A549 (cell line): ENCODE results near the gene BCAT1. TPM values are rescaled to one million over a fixed set of nuclear protein-coding genes. Genes with fewer than 3 reads are reported as not detected.
A peak's percentile ranks its signal among the peaks of the same experiment; 100 is the strongest.

Experiments
- ATAC-seq, 2 experiments: fragments of 200-7000 bp in 1 of 2; fragments of >200 bp in 1 of 2; cut with Nextera tagmentation in 1 of 2; cut with Tn5 transposase in 1 of 2; 3 replicates each; pipeline versions ENCODE4 v1.8.0 to v1.9.1; 2018 to 2020; ENCODE audit warnings: mild to moderate bottlenecking in 1 of 2, moderate library complexity in 1 of 2
- CTCF ChIA-PET: fragments of 300-600 bp; sonication (Branson Sonifier 250); formaldehyde crosslinking; extraction: SDS; loops from one replicate; lab custom pipeline; 2021; ENCODE audit warnings: antibody characterized with exemption, inconsistent platforms; lab: Yijun Ruan, JAX
- POLR2A ChIA-PET: fragments of 350-600 bp; formaldehyde crosslinking; extraction: SDS; loops from one replicate; lab custom pipeline; 2021; ENCODE audit warnings: antibody characterized with exemption, inconsistent platforms; lab: Yijun Ruan, JAX
- DNase-seq, 2 experiments: peaks; one replicate each; pipeline versions ENCODE4 v3.0.0 to v3.0.0-alpha.2; 2011 to 2016; ENCODE audit warnings: low read depth in 1 of 2, low spot score in 1 of 2
- FAIRE-seq: peaks from 2 replicates; lab custom pipeline; 2011; peaks lifted over from hg19 to GRCh38; lab: Jason Lieb, UNC
- H3K27ac ChIP-seq, 2 experiments: fragments of >200 bp; sonication (Bioruptor Twin); formaldehyde crosslinking; 3 replicates each; pipeline ENCODE4 v1.5.1; 2016 to 2017
- H3K4me1 ChIP-seq: fragments of >200 bp; sonication (Bioruptor Twin); formaldehyde crosslinking; 3 replicates; pipeline ENCODE4 v1.6.1; 2016
- H3K4me2 ChIP-seq: fragments of >200 bp; sonication (Bioruptor Twin); formaldehyde crosslinking; 3 replicates; pipeline ENCODE4 v1.6.1; 2016
- H3K4me3 ChIP-seq: fragments of >200 bp; sonication (Bioruptor Twin); formaldehyde crosslinking; 3 replicates; pipeline ENCODE4 v1.5.1; 2016
- H3K9me3 ChIP-seq: fragments of >200 bp; sonication (Bioruptor Twin); formaldehyde crosslinking; 3 replicates; pipeline ENCODE4 v1.6.1; 2016
- CBX2 ChIP-seq: fragments of 200-600 bp; sonication (generic); IDR thresholded peaks from 2 replicates; pipeline ENCODE4 v1.6.1; 2016; ENCODE audit warnings: low read depth, mild to moderate bottlenecking, borderline replicate concordance
- CBX8 ChIP-seq: fragments of 200-600 bp; sonication (generic); IDR thresholded peaks from 2 replicates; pipeline ENCODE4 v1.6.1; 2016
- CHD4 ChIP-seq: fragments of 200-600 bp; sonication (generic); IDR thresholded peaks from 2 replicates; pipeline ENCODE4 v1.6.1; 2016; ENCODE audit warnings: antibody characterized with exemption, mild to moderate bottlenecking, borderline replicate concordance
- EHMT2 ChIP-seq: fragments of 200-600 bp; sonication (generic); IDR thresholded peaks from 2 replicates; pipeline ENCODE4 v1.6.1; 2016; ENCODE audit warnings: antibody characterized with exemption, low read depth, mild to moderate bottlenecking, moderate library complexity
- EP300 ChIP-seq, 2 experiments: fragments of >200 bp; sonication (Bioruptor Twin); formaldehyde crosslinking; IDR thresholded peaks; 2 replicates in 1 of 2; 3 replicates in 1 of 2; pipeline ENCODE4 v1.6.1; 2016 to 2017
- ESRRA ChIP-seq: fragments of 150-350 bp; IDR thresholded peaks from 2 replicates; pipeline ENCODE4 v1.6.1; 2014; ENCODE audit warnings: mild to moderate bottlenecking, low read length, borderline replicate concordance
- FOSB ChIP-seq: fragments of 250-450 bp; sonication (Bioruptor Pico); IDR thresholded peaks from 2 replicates; pipeline ENCODE4 v1.5.0; 2020; ENCODE audit warnings: mild to moderate bottlenecking, moderate library complexity
- FOSL2 ChIP-seq, 2 experiments: fragments of 450-650 bp in 1 of 2; fragments of >200 bp in 1 of 2; sonication (Bioruptor Twin) in 1 of 2; formaldehyde crosslinking; IDR thresholded peaks; 2 replicates each; pipeline versions ENCODE4 v1.5.0 to v1.6.1; 2016 to 2020; ENCODE audit warnings: mild to moderate bottlenecking in 1 of 2, moderate library complexity in 1 of 2
- FOXS1 ChIP-seq: fragments of 250-450 bp; sonication (Bioruptor Pico); IDR thresholded peaks from 2 replicates; pipeline ENCODE4 v1.5.0; 2020; ENCODE audit warnings: mild to moderate bottlenecking, moderate library complexity
- JUNB ChIP-seq: fragments of >200 bp; sonication (Bioruptor Twin); formaldehyde crosslinking; IDR thresholded peaks from 2 replicates; pipeline ENCODE4 v1.6.1; 2016
- KDM1A ChIP-seq: fragments of 200-600 bp; sonication (generic); IDR thresholded peaks from 2 replicates; pipeline ENCODE4 v1.6.1; 2016; ENCODE audit warnings: low read depth, mild to moderate bottlenecking
- MAFK ChIP-seq: fragments of 450-650 bp; IDR thresholded peaks from 2 replicates; pipeline ENCODE4 v1.6.1; 2014; ENCODE audit not compliant: partially characterized antibody
- MAZ ChIP-seq: fragments of 150-350 bp; IDR thresholded peaks from 2 replicates; pipeline ENCODE4 v1.6.1; 2014; ENCODE audit warnings: antibody characterized with exemption, low read depth, low read length, borderline replicate concordance
- MYC ChIP-seq: IDR thresholded peaks from 2 replicates; pipeline ENCODE4 v1.6.1; 2012; ENCODE audit warnings: mild to moderate bottlenecking, inconsistent platforms, low read length, improper control_type of control experiment, borderline replicate concordance
- PHF8 ChIP-seq: fragments of 200-600 bp; sonication (generic); IDR thresholded peaks from 2 replicates; pipeline ENCODE4 v1.6.1; 2016; ENCODE audit warnings: low read depth, mild to moderate bottlenecking, antibody characterized with exemption, moderate library complexity, borderline replicate concordance
- POLR2A ChIP-seq: IDR thresholded peaks from 2 replicates; pipeline ENCODE4 v1.6.1; 2012; ENCODE audit warnings: mild to moderate bottlenecking, low read length
- RFX5 ChIP-seq: fragments of 450-650 bp; IDR thresholded peaks from 2 replicates; pipeline ENCODE4 v1.7.1; 2014; ENCODE audit warnings: antibody characterized with exemption, mild to moderate bottlenecking, moderate library complexity
- RNF2 ChIP-seq: fragments of 200-600 bp; sonication (generic); IDR thresholded peaks from 2 replicates; pipeline ENCODE4 v1.6.1; 2016; ENCODE audit warnings: low read depth, mild to moderate bottlenecking, antibody characterized with exemption, moderate library complexity, borderline replicate concordance
- SMC3 ChIP-seq: fragments of >200 bp; sonication (Bioruptor Twin); formaldehyde crosslinking; IDR thresholded peaks from 3 replicates; pipeline ENCODE4 v1.6.1; 2018; ENCODE audit warnings: inconsistent platforms
- ZFP36 ChIP-seq: fragments of 450-650 bp; IDR thresholded peaks from 2 replicates; pipeline ENCODE4 v1.6.1; 2014; ENCODE audit warnings: borderline replicate concordance; ENCODE audit not compliant: partially characterized antibody
- ZNF302 ChIP-seq: fragments of 250-450 bp; sonication (Bioruptor Pico); IDR thresholded peaks from 2 replicates; pipeline ENCODE4 v1.9.0; 2021; ENCODE audit warnings: inconsistent platforms, mild to moderate bottlenecking, moderate library complexity
- WGBS: methylation state at CpG from one replicate; pipeline ENCODE4 v1.1.6; 2017; ENCODE audit errors: missing lambda C conversion rate; 5-methylcytosine and 5-hydroxymethylcytosine counted together
- polyA plus RNA-seq, 4 experiments: library from polyadenylated mRNA; depleted of rRNA in 3 of 4; stranded (reverse); fragments of >200 nt; fragmentation: RNase III in 1 of 4; extraction: RNeasy Plus Mini Kit Qiagen cat#74134 plus additional on column Dnase treatment in 1 of 4; gene quantifications; 2 replicates in 3 of 4; 3 replicates in 1 of 4; pipeline ENCODE4 v1.2.3, GENCODE V29; 2011 to 2017
- TF ChIP-seq, protein P1 (sequence below): IDR thresholded peaks from 2 replicates; pipeline ENCODE4 v1.6.1; 2012
- TF ChIP-seq, protein P2 (sequence below): fragments of 250-450 bp; sonication (Bioruptor Pico); IDR thresholded peaks from 2 replicates; pipeline ENCODE4 v1.5.0; 2021; ENCODE audit warnings: mild to moderate bottlenecking, moderate library complexity, borderline replicate concordance

BCAT1 gene
- polyA plus RNA-seq, 2 of the 4 experiments (the other 2 are of a cell fraction), result 10.5 to 14.6 TPM

DNA sequence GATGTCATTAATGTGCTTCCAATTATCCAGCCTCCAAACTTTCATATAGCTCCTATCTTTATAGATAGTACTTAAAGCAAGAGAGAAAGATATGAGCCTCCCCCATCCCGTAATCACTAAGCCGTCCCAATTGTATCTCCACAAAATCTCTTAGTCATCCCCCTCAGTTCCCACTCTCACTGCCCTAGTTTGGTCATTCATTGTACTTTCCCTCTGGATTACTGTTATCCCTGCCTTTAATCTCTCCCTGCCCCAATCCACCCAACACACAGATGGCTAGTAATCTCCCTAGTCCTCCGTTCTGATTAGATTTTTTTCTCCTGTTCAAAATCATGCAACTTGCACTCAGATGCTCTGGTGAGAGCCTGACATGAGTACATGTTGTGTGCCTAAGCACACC lies 5.4 kb upstream of the BCAT1 start:
- no peak for DNase-seq
- ATAC-seq, result no peak
- H3K4me2 ChIP-seq, result no peak overlapping the region
- no peak overlapping the region for H3K4me3 ChIP-seq
- peaks cover 3% of the 10 kb centered on the region; the same call in 1 of the 3 replicates for H3K4me1 ChIP-seq
- TF ChIP-seq EP300 (IDR thresholded peaks at IDR 0.05), result no peak
- TF ChIP-seq RNF2, result no peak
- TF ChIP-seq KDM1A, result no peak
- no peak for TF ChIP-seq SMC3
- TF ChIP-seq CBX8, result no peak
- TF ChIP-seq JUNB, result no peak
- TF ChIP-seq PHF8, result no peak
- TF ChIP-seq ESRRA, result no peak
- no peak for TF ChIP-seq POLR2A
- no peak for TF ChIP-seq MAZ
- no peak for TF ChIP-seq FOSL2 (IDR thresholded peaks at IDR 0.05)
- TF ChIP-seq FOSL2 (CRISPR knock-in tag; IDR thresholded peaks at IDR 0.05), result no peak
- TF ChIP-seq FOXS1, result no peak
- TF ChIP-seq, protein P1, sequence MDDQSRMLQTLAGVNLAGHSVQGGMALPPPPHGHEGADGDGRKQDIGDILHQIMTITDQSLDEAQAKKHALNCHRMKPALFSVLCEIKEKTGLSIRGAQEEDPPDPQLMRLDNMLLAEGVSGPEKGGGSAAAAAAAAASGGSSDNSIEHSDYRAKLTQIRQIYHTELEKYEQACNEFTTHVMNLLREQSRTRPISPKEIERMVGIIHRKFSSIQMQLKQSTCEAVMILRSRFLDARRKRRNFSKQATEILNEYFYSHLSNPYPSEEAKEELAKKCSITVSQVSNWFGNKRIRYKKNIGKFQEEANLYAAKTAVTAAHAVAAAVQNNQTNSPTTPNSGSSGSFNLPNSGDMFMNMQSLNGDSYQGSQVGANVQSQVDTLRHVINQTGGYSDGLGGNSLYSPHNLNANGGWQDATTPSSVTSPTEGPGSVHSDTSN, result no peak
- no peak for TF ChIP-seq CBX2
- TF ChIP-seq, protein P2, sequence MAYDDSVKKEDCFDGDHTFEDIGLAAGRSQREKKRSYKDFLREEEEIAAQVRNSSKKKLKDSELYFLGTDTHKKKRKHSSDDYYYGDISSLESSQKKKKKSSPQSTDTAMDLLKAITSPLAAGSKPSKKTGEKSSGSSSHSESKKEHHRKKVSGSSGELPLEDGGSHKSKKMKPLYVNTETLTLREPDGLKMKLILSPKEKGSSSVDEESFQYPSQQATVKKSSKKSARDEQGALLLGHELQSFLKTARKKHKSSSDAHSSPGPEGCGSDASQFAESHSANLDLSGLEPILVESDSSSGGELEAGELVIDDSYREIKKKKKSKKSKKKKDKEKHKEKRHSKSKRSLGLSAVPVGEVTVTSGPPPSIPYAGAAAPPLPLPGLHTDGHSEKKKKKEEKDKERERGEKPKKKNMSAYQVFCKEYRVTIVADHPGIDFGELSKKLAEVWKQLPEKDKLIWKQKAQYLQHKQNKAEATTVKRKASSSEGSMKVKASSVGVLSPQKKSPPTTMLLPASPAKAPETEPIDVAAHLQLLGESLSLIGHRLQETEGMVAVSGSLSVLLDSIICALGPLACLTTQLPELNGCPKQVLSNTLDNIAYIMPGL (CRISPR knock-in tag), result no peak
- TF ChIP-seq CHD4, result no peak
- TF ChIP-seq ZFP36, result no peak
- TF ChIP-seq MYC, result no peak
- no peak for TF ChIP-seq RFX5
- TF ChIP-seq, all 56 proteins: peak for 0
- WGBS, result 80% methylated on average over 3 of the region's 3 CpGs
- ChIA-PET POLR2A (no interaction called here), CTCF (no interaction called here)
- H3K27ac ChIP-seq, result no peak overlapping the region
- no peaks in the 10 kb centered on the region for H3K9me3 ChIP-seq
- FAIRE-seq, result no peak

DNA sequence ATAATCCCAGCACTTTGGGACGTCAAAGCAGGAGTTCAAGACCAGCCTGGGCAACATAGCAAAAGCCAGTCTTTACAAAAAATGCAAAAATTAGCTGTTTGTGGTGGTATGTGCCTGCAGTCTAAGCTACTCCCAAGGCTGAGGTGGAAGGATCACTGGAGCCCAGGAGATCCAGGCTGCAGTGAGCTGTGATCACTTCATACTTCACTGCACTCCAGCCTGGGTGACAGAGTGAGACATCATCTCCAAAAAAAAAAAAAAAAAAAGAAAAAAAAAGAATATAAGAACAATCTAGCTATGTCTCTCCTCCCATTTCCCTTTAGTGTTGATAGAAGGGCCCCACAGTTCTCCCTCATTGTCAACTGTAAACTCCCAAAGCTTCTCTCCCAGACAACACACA lies 3.5 kb upstream of the BCAT1 start:
- Histone ChIP-seq H3K4me3 (no peak overlapping the region), H3K4me1 (peaks cover 4% of the 10 kb centered on the region; the same call in 1 of the 3 replicates)
- WGBS, result 61% methylated on average over 1 of the region's 1 CpG
- TF ChIP-seq EHMT2, result no peak
- no peak for TF ChIP-seq FOSB (CRISPR knock-in tag)
- no peak for TF ChIP-seq CBX2
- TF ChIP-seq, all 56 proteins: peak for 0
- ATAC-seq, result no peak
- CTCF ChIA-PET, result no interaction called here
- no peaks in the 10 kb centered on the region for H3K9me3 ChIP-seq
- no peak for DNase-seq
- POLR2A ChIA-PET, result no interaction called here
- H3K4me2 ChIP-seq, result no peak overlapping the region
- no peak overlapping the region for H3K27ac ChIP-seq
- no peak for FAIRE-seq

DNA sequence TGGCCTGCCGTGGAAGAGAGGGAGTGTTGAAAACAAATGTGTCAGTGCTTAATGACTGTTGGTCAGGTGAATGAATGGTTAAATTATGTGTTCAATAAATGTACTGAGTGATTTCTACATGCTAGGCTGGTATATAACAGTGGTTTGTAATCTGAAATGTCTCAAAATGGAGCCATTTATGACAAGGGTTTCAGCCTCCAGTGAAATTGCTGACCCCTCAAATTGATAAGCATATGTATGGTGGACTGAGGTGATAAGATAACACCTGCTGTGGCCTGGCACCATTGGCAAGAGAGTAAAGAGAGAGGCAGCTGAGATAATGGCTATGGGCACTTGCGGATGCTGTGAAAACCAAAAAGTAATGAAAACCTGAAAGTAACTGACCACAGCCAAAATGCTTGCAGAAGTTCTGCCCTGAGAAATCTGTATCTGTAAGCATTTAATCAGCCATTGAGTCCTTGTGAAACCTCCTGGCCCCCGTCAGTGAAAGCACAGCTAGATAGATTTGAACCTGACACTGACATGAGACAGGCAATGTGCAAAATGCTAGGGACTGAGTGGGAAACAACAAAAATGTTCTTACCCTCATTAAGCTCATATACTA lies 1.4 kb upstream of the BCAT1 start:
- ATAC-seq (no peak), DNase-seq (no peak), FAIRE-seq (no peak)
- WGBS, result 88% methylated on average over 3 of the region's 3 CpGs
- POLR2A ChIA-PET, result no interaction called here
- CTCF ChIA-PET, result interaction anchor here (0.5 to 1.0 kb wide), 4 partner anchors 8 to 207 kb away, joined by 3 to 5 read pairs (median 3); no protein-coding TSS in a partner anchor
- Histone ChIP-seq H3K4me3 (no peak overlapping the region), H3K9me3 (no peaks in the 10 kb centered on the region), H3K27ac (no peak overlapping the region), H3K4me1 (peaks cover 9% of the 10 kb centered on the region; the same call in 2 of the 3 replicates), H3K4me2 (no peak overlapping the region)
- TF ChIP-seq ZNF302 (CRISPR knock-in tag) (no peak), MAFK (peak; percentile 69)
